NCI-H2196 treated with DMSO at 0.1 percent for 48 hours (cell line): Measurements from ENCODE around the gene DENND4C.
"Not testable (repeated sequence)": the region's sequence is repeated elsewhere in the genome, so short reads cannot be mapped to it uniquely, and the experiment has no call there.

ENCODE experiments used
- DNase-seq: peaks from one replicate; lab custom pipeline; 2025; ENCODE audit not compliant: unreplicated experiment; lab: John Stamatoyannopoulos, UW

Gene DENND4C

GRCh38 chr9:19230355-19231125 is at the start of gene DENND4C:
TSS of gene DENND4C (plus strand) at chr9:19230693. CDS start at chr9:19276175, 45,482 bp downstream.
- peak; percentile 93 for DNase-seq

GRCh38 chr9:19180991-19181390 is 49.5 kb upstream of the DENND4C start:
- no peak for DNase-seq

GRCh38 chr9:19181561-19181960 is 48.9 kb upstream of the DENND4C start:
- DNase-seq = no peak

- DNase-seq = no peak
Measured at GRCh38 chr9:19184144-19184917, 46.2 kb upstream of the DENND4C start.

- no peak for DNase-seq
Measured at GRCh38 chr9:19185191-19185590, 45.3 kb upstream of the DENND4C start.

GRCh38 chr9:19186232-19186631 is 44.3 kb upstream of the DENND4C start:
- DNase-seq = no peak

- no peak for DNase-seq
Measured at GRCh38 chr9:19188771-19189170, 41.7 kb upstream of the DENND4C start.

- no peak for DNase-seq
Measured at GRCh38 chr9:19192202-19193028, 38.1 kb upstream of the DENND4C start.

- no peak for DNase-seq
Measured at GRCh38 chr9:19193029-19193324, 37.5 kb upstream of the DENND4C start.

GRCh38 chr9:19193358-19193973 is 37.0 kb upstream of the DENND4C start:
- DNase-seq = not testable (repeated sequence)

GRCh38 chr9:19198406-19198805 is 32.1 kb upstream of the DENND4C start:
- DNase-seq = no peak

GRCh38 chr9:19199012-19199411 is 31.5 kb upstream of the DENND4C start:
- no peak for DNase-seq

GRCh38 chr9:19200229-19200628 is 30.3 kb upstream of the DENND4C start:
- no peak for DNase-seq

- peak; percentile 71 for DNase-seq
Measured at GRCh38 chr9:19201899-19202891, 28.3 kb upstream of the DENND4C start.

GRCh38 chr9:19203058-19203457 is 27.4 kb upstream of the DENND4C start:
- no peak for DNase-seq

- DNase-seq = no peak
Measured at GRCh38 chr9:19208653-19209052, 21.8 kb upstream of the DENND4C start.

GRCh38 chr9:19209188-19209587 is 21.3 kb upstream of the DENND4C start:
- DNase-seq = no peak

- no peak for DNase-seq
Measured at GRCh38 chr9:19213823-19214222, 16.7 kb upstream of the DENND4C start.

- no peak for DNase-seq
Measured at GRCh38 chr9:19216466-19216865, 14.0 kb upstream of the DENND4C start.

- no peak for DNase-seq
Measured at GRCh38 chr9:19221326-19221725, 9.2 kb upstream of the DENND4C start.
